Body of pancreas (tissue), 4 donors: ENCODE data around the gene OTULINL.

ENCODE experiments used
- CTCF ChIP-seq, 7 experiments: fragments of 450-650 bp in 4 of 7; fragments of 200-600 bp in 3 of 7; sonication (generic) in 3 of 7; IDR thresholded peaks; one replicate each; pipeline ENCODE4 v1.5.1; 2016 to 2019; ENCODE audit warnings: antibody characterized with exemption in 7 of 7
- POLR2A ChIP-seq, 3 donors: fragments of 450-650 bp; IDR thresholded peaks; one replicate each; pipeline ENCODE4 v1.6.1; 2016; ENCODE audit warnings: antibody characterized with exemption in 3 of 3, mild to moderate bottlenecking in 2 of 3

GRCh38 chr5:14635656-14636055, 54.1 kb downstream of the OTULINL start:
- TF ChIP-seq POLR2A (IDR thresholded peaks at IDR 0.05): no peak
- no peak for TF ChIP-seq CTCF (IDR thresholded peaks at IDR 0.05)
